ENCODE measurements around the gene COPZ1. TPM values are rescaled to one million over a fixed set of nuclear protein-coding genes. Genes with fewer than 3 reads are reported as not detected.

Gene COPZ1
- total and polyA plus RNA-seq, 9 of the 15 experiments (the other 6 are each of a cell fraction or from before 2014, with no cell fraction given), result 137 to 487 (median 233) TPM

- TF ChIP-seq HMGN3 (IDR thresholded peaks at IDR 0.05; ENCODE audit: borderline replicate concordance, extremely low read depth, insufficient read length, low read depth, low read length) (no peak), ZNF263 (CRISPR knock-in tag; IDR thresholded peaks at IDR 0.05; ENCODE audit: borderline replicate concordance) (no peak), NCOR1 (IDR thresholded peaks at IDR 0.05) (no peak), STAT5B (CRISPR knock-in tag; IDR thresholded peaks at IDR 0.05) (no peak), ZNF644 (tag; IDR thresholded peaks at IDR 0.05; ENCODE audit: low read depth) (no peak), ZKSCAN3 (CRISPR knock-in tag; IDR thresholded peaks at IDR 0.05) (no peak), TBL1XR1 (IDR thresholded peaks at IDR 0.05; ENCODE audit: low read length in 2 of 2) (no peak), RAD51 (IDR thresholded peaks at IDR 0.05; ENCODE audit: borderline replicate concordance, low read depth) (no peak), RBM22 (IDR thresholded peaks at IDR 0.05; ENCODE audit: low read depth, low read length, poor library complexity, severe bottlenecking) (no peak), HOMEZ (CRISPR knock-in tag; IDR thresholded peaks at IDR 0.05) (no peak), ARHGAP35 (IDR thresholded peaks at IDR 0.05; ENCODE audit: partially characterized antibody) (no peak), NCOA4 (IDR thresholded peaks at IDR 0.05; ENCODE audit: partially characterized antibody) (no peak), ZNF12 (CRISPR knock-in tag; IDR thresholded peaks at IDR 0.05) (no peak), ZNF449 (CRISPR knock-in tag; IDR thresholded peaks at IDR 0.05) (no peak), TRIM24 (IDR thresholded peaks at IDR 0.05) (no peak), USF1 (CRISPR knock-in tag; IDR thresholded peaks at IDR 0.05) (no peak), STAT6 (CRISPR knock-in tag; IDR thresholded peaks at IDR 0.05) (no peak), ZNF695 (CRISPR knock-in tag; IDR thresholded peaks at IDR 0.05) (no peak), OTX1 (CRISPR knock-in tag; IDR thresholded peaks at IDR 0.05) (no peak), XRCC5 (IDR thresholded peaks at IDR 0.05; ENCODE audit: low read depth, low read length) (no peak), VEZF1 (CRISPR knock-in tag; IDR thresholded peaks at IDR 0.05) (no peak)
Measured at GRCh38 chr12:54360717-54361456, 36.0 kb downstream of the COPZ1 start (continued).
